Upper lobe of left lung (tissue), 6 donors: ENCODE data around the gene JSRP1. TPM values are rescaled to one million over a fixed set of nuclear protein-coding genes. Genes with fewer than 3 reads are reported as not detected.
"Not testable (repeated sequence)": the region's sequence is repeated elsewhere in the genome, so short reads cannot be mapped to it uniquely, and the experiment has no call there.

Experiments
- ATAC-seq, 2 donors: fragments of 200-7000 bp; cut with Tn5 transposase; one replicate each; pipeline ENCODE4 v1.9.1; 2022; ENCODE audit warnings: mild to moderate bottlenecking in 2 of 2, moderate library complexity in 2 of 2; ENCODE audit not compliant: low FRiP score in 2 of 2
- DNase-seq, 2 donors: peaks; one replicate each; pipeline ENCODE4 v3.0.0-alpha.2; 2019 to 2020
- H3K27ac ChIP-seq, 4 donors: fragments of 200-600 bp; sonication (generic); one replicate each; pipeline ENCODE4 v1.5.1; 2016 to 2019
- H3K27me3 ChIP-seq, 4 donors: fragments of 200-600 bp; sonication (generic); one replicate each; pipeline ENCODE4 v1.5.1; 2017 to 2019
- H3K36me3 ChIP-seq, 4 donors: fragments of 200-600 bp; sonication (generic); one replicate each; pipeline ENCODE4 v1.5.1; 2016 to 2019
- H3K4me1 ChIP-seq, 4 donors: fragments of 200-600 bp; sonication (generic); one replicate each; pipeline ENCODE4 v1.5.1; 2018 to 2019
- H3K4me3 ChIP-seq, 4 donors: fragments of 200-600 bp; sonication (generic); one replicate each; pipeline ENCODE4 v1.5.1; 2017 to 2019; ENCODE audit warnings: mild to moderate bottlenecking in 2 of 4, moderate library complexity in 1 of 4
- H3K9me3 ChIP-seq, 4 donors: fragments of 200-600 bp; sonication (generic); one replicate each; pipeline ENCODE4 v1.5.1; 2018 to 2019
- CTCF ChIP-seq, 6 experiments: fragments of 450-650 bp in 4 of 6; fragments of 200-600 bp in 2 of 6; sonication (generic) in 2 of 6; IDR thresholded peaks; one replicate each; pipeline ENCODE4 v1.5.1; 2016 to 2019; ENCODE audit warnings: antibody characterized with exemption in 6 of 6
- EP300 ChIP-seq, 4 donors: sonication (generic); formaldehyde crosslinking; IDR thresholded peaks; one replicate each; pipeline ENCODE4 v1.5.1; 2017; ENCODE audit warnings: antibody characterized with exemption in 4 of 4, control low read depth in 2 of 4
- POLR2A ChIP-seq, 4 donors: fragments of 450-650 bp; IDR thresholded peaks; one replicate each; pipeline ENCODE4 v1.5.1; 2016 to 2017; ENCODE audit warnings: antibody characterized with exemption in 4 of 4, mild to moderate bottlenecking in 2 of 4
- POLR2AphosphoS5 ChIP-seq, 2 donors: sonication (generic); formaldehyde crosslinking; IDR thresholded peaks; one replicate each; pipeline ENCODE4 v1.5.1; 2017; ENCODE audit warnings: antibody characterized with exemption in 2 of 2
- WGBS, 2 donors: methylation state at CpG; one replicate each; pipeline ENCODE4 v1.1.5; 2017 to 2018; 5-methylcytosine and 5-hydroxymethylcytosine counted together
- total RNA-seq, 6 donors: library from RNA; depleted of rRNA in 4 of 6; stranded (reverse); fragments of >200 nt in 4 of 6; gene quantifications; one replicate each; pipeline versions ENCODE4 v1.1.0 to v1.2.1, GENCODE V29; 2016 to 2021
- donor health status: DM: no; HTN: no; CAD: no; lungs with moderate emphysema.
- donor health status: DM: no; HTN: yes; CAD: no; lungs with severe emphysema.

Gene JSRP1
- total RNA-seq, 6 donors from 2014 or later = 1.2 to 3.7 (median 1.7) TPM; not detected in 3

- Histone ChIP-seq H3K4me1 (peaks cover 27 to 43% (median 42%) of the 10 kb centered on the region in 4 donors), H3K27ac (no peak overlapping the region), H3K4me3 (no peak overlapping the region), H3K27me3 (peaks cover 0 to 26% (median 19%) of the 10 kb centered on the region in 4 donors), H3K36me3 (no peaks in the 10 kb centered on the region), H3K9me3 (no peaks in the 10 kb centered on the region)
- DNase-seq (no peak), ATAC-seq (no peak)
- TF ChIP-seq POLR2A (IDR thresholded peaks at IDR 0.05) = no peak
- no peak for TF ChIP-seq CTCF (IDR thresholded peaks at IDR 0.05)
- no peak for TF ChIP-seq POLR2AphosphoS5 (IDR thresholded peaks at IDR 0.05)
- TF ChIP-seq EP300 (IDR thresholded peaks at IDR 0.05) = no peak
- 87% methylated on average over 11 to 20 of the region's 20 CpGs for WGBS, 2 donors
Measured at GRCh38 chr19:2286402-2287140, 30.4 kb upstream of the JSRP1 start.

DNA sequence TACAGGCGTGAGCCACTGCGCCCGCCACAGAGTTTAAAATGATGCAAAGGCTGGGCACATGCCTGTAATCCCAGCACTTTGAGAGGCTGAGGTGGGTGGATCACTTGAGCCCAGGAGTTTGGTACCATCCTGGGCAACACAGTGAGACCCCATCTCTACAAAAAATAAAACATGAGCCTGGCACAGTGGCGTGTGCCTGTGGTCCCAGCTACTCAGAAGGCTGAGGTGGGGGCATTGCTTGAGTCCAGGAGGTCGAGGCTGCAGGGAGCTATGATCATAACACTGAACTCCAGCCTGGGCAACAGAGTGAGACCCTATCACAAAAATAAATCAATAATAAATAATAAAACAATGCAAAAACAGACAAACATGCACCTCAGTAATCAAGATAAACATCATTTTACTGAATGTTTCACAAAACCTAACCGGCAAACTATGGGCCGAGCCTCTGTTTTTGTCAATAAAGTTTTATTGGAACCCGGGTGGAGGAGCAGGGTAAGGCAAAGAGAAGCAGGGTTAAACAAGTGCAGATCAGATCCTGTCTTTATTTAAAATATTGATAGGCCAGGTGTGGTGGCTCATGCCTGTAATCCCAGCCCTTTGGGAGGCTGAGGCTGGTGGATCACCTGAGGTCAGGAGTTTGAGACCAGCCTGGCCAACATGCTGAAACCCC, 27.8 kb upstream of the JSRP1 start:
- Histone ChIP-seq H3K4me1 (peaks cover 9 to 24% (median 18%) of the 10 kb centered on the region in 4 donors), H3K4me3 (no peak overlapping the region), H3K27ac (peak overlapping the region in 1 of 4 donors; percentile 84), H3K9me3 (no peaks in the 10 kb centered on the region), H3K27me3 (no peaks in the 10 kb centered on the region), H3K36me3 (no peaks in the 10 kb centered on the region)
- DNase-seq = no peak
- no peak for ATAC-seq
- WGBS, 2 donors = 92 to 94% methylated on average over 7 to 8 of the region's 8 CpGs
- TF ChIP-seq POLR2AphosphoS5 (IDR thresholded peaks at IDR 0.05) = no peak
- TF ChIP-seq EP300 (IDR thresholded peaks at IDR 0.05) = no peak
- TF ChIP-seq POLR2A (IDR thresholded peaks at IDR 0.05) = no peak
- TF ChIP-seq CTCF (IDR thresholded peaks at IDR 0.05) = no peak

DNA sequence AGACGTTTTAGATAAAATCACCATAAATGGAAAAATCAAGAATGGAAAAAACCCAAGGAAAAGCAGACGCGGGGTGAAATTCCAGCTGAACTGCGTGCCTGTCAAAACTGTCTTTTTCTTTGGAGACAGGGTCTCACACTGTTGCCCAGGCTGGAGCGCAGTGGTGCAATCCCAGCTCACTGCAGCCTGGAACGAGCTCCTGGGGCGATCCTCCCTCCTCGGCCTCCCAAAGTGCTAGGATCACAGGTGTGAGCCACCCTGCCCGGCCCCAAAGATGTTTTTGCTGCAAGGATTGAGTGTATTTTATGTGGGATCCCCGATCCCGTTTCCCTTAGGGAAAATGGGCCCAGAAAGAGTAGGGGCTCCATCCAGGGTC, 26.6 kb upstream of the JSRP1 start:
- 74 to 76% methylated on average over 10 to 11 of the region's 11 CpGs for WGBS, 2 donors
- peak overlapping the region in 3 of 4 donors; percentile 72 to 91 (median 84) for H3K27ac ChIP-seq
- DNase-seq = no peak

GRCh38 chr19:2282062-2282861, 26.0 kb upstream of the JSRP1 start, which contains the start of gene PEAK3:
Gene PEAK3, minus strand, starts transcription at chr19:2282175. Its CDS starts 1,244 bp downstream, at chr19:2280931.
- TF ChIP-seq POLR2A (IDR thresholded peaks at IDR 0.05) (peak in 1 of 4 donors; percentile 53), CTCF (IDR thresholded peaks at IDR 0.05) (no peak), POLR2AphosphoS5 (IDR thresholded peaks at IDR 0.05) (peak; percentile 66 to 70), EP300 (IDR thresholded peaks at IDR 0.05) (peak in 1 of 4 donors; percentile 12)
- H3K4me1 ChIP-seq = peaks cover 9 to 23% (median 13%) of the 10 kb centered on the region in 4 donors
- DNase-seq (peak; percentile 87 to 92), ATAC-seq (peak; percentile 82 to 87)
- peak within 1 kb of the TSS; percentile 72 to 91 (median 80) for H3K27ac ChIP-seq
- H3K36me3 ChIP-seq = no peaks in the 10 kb centered on the region
- H3K4me3 ChIP-seq = peak within 1 kb of the TSS; percentile 11 to 54 (median 45)
- no peaks in the 10 kb centered on the region for H3K9me3 ChIP-seq
- H3K27me3 ChIP-seq = no peaks in the 10 kb centered on the region
- 12 to 23% methylated on average over 7 to 28 of the region's 41 CpGs for WGBS, 2 donors

More for the DNA sequence above, 26.6 kb upstream of the JSRP1 start:
- Histone ChIP-seq H3K4me3 (peak overlapping the region in 3 of 4 donors; percentile 39 to 54 (median 51)), H3K27me3 (no peaks in the 10 kb centered on the region), H3K4me1 (peaks cover 9 to 23% (median 15%) of the 10 kb centered on the region in 4 donors), H3K9me3 (no peaks in the 10 kb centered on the region), H3K36me3 (no peaks in the 10 kb centered on the region)
- ATAC-seq = no peak
- TF ChIP-seq POLR2AphosphoS5 (IDR thresholded peaks at IDR 0.05) = no peak
- no peak for TF ChIP-seq CTCF (IDR thresholded peaks at IDR 0.05)
- no peak for TF ChIP-seq POLR2A (IDR thresholded peaks at IDR 0.05)
- TF ChIP-seq EP300 (IDR thresholded peaks at IDR 0.05) = no peak

GRCh38 chr19:2281265-2282061, 25.2 kb upstream of the JSRP1 start:
- ATAC-seq = peak in 1 of 2 donors; percentile 31
- peak overlapping the region; percentile 11 to 54 (median 45) for H3K4me3 ChIP-seq
- H3K27ac ChIP-seq = peak overlapping the region; percentile 72 to 91 (median 80)
- not testable (repeated sequence) for DNase-seq, H3K36me3 ChIP-seq, H3K27me3 ChIP-seq, H3K9me3 ChIP-seq
- WGBS, 2 donors = 10 to 18% methylated on average over 2 to 12 of the region's 16 CpGs
- peaks cover 9 to 23% (median 14%) of the 10 kb centered on the region in 4 donors for H3K4me1 ChIP-seq
